GM21737 (cell line): ENCODE data around the gene CRYM.
"Not testable (repeated sequence)": the region's sequence is repeated elsewhere in the genome, so short reads cannot be mapped to it uniquely, and the experiment has no call there.

Experiments used
- ATAC-seq: cut with Tn5 transposase; IDR thresholded peaks from one replicate; pipeline ENCODE4 v1.9.1; 2021; ENCODE audit warnings: mild to moderate bottlenecking, moderate library complexity; ENCODE audit not compliant: unreplicated experiment

The CRYM gene

DNA sequence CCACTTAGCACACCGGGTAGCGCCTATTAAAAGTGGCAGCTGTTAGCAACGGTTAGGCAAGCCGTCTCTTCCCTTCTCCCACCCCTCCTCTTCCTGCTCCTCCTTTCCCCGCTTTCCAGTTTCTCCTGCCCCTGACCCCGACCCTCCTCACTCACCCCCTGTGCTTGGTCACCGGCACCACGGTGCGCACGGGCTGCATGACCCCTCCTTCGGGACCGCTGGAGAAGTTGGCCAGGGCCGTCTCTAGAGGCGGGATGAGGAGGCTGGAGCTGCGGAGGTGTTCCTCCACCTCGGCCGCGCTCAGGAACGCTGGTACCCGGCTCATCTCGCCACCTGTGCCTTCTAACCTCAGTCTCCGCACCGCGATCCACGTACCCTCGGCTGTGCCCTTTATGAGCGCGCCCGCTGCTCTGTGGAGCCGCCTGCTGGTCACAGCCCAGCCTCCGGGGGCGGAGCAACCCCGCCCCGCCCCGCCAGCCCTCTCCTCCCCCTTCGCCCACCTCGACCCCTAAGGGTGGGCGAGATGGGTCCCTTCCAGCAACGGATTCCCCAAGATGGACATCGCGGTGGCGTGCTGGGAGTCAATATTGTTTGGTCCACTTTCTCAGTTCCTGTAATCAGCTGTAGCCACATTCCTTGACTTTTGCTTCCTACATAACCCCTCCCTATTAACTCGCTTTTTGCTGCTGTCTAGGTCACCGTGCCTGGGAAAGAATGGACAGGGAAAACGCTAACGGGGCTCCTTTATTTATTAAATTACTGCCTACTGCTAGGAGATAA lies at the start of gene CRYM:
Gene CRYM (minus strand): TSS at position 364 of the 780 bp plus-strand sequence. CDS start 39 bp downstream, at position 325.
- peak; percentile 68 for ATAC-seq

DNA sequence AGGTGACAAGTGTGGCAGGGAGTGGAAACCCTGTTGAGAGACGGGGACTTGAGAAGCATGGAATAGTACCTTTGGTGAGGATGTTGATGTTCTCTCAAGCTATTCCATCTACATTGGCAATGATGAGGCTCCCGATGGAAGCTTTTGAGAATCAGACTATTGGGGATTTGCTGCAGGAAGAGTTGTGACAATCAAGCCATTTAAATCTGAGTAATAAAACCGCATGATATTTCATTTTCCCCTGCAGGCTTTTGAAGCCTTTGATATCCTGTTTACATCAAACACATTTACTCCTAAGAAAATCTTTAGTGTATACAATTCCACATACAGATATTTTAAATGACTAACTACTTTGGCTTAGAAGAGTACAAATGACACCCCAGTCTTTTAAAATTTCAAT lies 49.0 kb upstream of the CRYM start:
- no peak for ATAC-seq

DNA sequence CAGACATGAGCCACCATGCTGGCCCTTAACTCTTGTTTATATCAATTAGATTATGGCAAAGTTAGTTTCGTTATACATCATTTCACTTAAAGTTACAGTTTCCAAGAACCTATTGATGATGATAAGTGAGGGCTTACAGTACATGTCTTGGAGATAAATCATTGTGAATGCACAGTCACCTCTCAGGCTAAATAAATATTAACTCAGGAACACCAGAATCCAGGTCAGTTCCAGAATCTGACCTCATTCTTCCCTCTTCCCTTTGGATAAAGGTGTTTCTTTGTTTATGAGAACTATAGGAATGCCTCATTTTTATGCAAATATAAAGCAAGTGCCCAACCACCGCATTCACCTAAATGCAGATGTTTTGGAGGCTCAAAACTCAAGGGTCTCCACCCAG lies 48.4 kb upstream of the CRYM start:
- ATAC-seq, result no peak

DNA sequence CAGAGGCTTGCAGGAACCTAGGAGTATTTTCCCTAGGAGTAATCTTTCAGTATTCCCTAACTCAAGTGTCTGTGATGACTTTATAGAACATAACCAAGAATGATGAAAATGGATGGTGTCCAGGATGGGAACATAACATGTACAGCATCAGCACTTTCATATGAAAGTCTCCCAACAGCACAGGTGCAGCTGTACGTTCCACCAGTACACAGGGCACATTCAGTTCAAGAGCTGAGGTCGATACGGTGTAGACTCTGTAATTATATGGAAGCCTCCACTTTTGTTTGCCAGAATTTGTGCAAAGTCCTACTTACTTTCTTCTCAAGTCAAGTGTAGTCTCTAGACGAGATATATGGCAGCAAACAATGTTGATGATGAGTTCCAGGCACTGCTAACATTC lies 46.2 kb upstream of the CRYM start:
- ATAC-seq, result no peak

DNA sequence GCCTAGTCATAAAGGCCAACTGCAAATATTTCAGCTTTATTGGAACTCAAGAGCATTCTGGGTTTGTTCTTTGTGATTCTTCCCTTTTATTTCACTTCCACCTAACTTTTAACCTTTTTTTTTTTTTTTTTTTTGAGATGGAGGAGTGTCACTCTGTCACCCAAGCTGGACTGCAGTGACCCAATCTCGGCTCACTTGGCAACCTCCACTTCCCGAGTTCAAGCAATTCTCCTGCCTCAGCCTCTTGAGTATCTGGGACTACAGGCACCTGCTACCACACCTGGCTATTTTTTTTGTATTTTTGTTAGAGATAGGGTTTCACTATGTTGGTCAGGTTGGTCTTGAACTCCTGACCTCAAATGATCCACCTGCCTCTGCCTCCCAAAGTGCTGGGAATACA lies 44.2 kb upstream of the CRYM start:
- ATAC-seq, result not testable (repeated sequence)

DNA sequence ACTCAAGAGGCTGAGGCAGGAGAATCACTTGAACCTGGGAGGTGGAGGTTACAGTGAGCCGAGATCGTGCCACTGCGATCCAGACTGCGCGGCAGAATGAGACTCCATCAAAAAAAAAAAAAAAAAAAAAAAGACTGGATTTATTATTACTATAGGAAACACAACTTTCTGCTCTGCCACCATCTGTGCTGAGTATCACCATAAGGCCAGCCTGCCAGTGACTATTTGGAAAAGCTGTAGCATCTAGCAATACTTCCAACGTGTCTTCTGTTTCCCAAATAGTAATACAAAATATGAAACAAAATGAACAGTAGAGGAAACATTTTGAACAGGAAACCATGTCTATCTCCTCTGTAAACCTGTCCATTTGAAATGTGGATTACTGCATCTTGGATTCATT lies 43.6 kb upstream of the CRYM start:
- no peak for ATAC-seq

DNA sequence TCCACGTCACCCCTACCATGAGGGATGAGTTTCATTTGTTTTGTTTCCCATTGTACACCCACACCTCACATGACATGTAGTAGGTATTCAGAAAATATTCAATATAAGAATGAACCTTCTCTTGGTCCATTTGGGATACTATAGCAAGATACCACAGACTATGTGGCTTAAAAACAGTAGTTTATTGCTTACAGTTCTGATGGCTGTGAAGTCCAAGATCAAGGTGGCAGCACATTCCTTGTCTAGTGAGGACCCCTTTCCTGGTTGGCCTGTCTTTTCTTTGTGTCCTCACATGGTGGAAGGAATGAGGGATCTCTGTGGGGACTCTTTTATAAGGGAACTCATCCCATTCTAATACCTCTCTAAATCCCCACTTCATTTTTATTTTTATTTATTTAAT lies 36.2 kb upstream of the CRYM start:
- ATAC-seq, result no peak

DNA sequence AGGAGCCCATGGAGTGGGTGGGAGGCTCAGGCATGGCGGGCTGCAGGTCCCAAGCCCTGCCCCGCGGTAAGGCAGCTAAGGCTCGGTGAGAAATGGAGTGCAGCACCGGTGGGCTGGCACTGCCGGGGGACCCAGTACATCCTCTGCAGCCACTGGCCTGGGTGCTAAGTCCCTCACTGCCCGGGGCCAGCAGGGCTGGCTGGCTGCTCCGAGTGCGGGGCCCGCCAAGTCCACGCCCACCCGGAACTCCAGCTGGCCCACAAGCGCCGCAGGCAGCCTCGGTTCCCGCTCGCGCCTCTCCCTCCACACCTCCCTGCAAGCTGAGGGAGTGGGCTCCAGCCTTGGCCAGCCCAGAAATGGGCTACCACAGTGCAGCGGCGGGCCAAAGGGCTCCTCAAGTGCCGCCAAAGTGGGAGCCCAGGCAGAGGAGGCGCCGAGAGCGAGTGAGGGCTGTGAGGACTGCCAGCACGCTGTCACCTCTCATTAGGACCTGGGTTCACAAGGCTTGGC lies 34.8 kb upstream of the CRYM start:
- not testable (repeated sequence) for ATAC-seq

DNA sequence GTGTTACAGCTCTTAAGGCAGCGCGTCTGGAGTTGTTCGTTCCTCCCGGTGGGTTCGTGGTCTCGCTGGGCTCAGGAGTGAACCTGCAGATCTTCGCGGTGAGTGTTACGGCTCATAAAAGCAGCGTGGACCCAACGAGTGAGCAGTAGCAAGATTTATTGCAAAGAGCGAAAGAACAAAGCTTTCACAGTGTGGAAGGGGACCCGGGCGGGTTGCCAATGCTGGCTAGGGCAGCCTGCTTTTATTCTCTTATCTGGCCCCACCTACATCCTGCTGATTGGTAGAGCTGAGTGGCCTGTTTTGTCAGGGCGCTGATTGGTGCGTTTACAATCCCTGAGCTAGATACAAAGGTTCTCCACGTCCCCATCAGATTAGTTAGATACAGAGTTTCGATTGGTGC lies 34.0 kb upstream of the CRYM start:
- ATAC-seq, result not testable (repeated sequence)

DNA sequence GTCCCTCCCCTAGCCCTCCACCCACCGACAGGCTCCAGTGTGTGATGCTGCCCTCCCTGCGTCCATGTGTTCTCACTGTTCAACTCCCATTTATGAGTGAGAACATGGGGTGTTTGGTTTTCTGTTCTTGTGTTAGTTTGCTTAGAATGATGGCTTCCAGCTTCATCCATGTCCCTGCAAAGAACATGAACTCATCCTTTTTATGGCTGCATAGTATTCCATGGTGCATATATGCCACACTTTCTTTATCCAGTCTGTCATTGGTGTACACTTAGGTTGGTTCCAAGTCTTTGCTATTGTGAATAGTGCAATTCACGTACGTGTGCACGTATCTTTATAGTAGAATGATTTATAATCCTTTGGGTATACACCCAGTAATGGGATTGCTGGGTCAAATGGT lies 28.6 kb upstream of the CRYM start:
- ATAC-seq, result not testable (repeated sequence)

DNA sequence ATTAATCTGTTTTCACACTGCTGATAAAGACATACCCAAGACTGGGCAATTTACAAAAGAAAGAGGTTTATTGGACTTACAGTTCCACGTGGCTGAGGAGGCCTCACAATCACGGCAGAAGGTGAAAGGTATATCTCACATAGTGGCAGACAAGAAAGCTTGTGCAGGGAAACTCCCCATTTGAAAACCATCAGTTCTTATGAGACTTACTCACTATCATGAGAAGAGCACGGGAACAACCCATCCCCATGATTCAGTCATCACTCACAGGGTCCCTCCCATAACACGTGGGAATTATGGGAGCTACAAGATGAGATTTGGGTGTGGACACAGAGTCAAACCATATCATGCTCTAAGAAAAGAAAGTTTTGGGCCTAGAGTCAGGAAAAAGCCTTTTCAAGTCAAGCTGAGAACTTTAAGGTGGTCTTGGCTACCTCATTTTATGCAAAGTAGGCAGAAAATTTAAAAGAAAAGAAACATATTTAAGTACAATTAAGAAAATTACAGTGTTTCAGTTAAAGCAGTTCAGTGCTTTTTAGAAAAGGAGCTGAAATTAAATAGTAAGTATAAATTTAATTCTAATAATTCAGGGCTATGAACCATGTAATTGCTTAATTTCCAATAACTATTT lies 24.9 kb upstream of the CRYM start:
- no peak for ATAC-seq

DNA sequence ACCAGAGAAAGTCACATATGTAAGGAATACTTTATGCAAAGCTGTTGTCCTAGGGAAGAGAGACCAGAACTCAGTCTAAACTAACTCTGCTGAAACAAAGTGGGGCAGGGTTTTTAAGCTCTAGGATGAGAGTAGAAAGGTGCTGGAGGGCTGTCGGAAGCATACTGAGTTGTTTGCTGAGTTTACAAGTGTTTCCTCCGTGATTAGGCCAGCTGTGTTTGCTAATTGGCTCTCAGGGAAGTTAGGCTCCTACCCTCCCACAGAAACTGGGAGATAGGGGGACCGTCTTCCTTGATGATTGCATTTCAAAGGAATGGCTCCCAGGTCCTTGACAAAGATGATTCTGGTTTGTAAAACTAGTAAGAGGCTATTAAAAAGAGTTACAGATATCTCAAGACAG lies 24.4 kb upstream of the CRYM start:
- ATAC-seq, result no peak

DNA sequence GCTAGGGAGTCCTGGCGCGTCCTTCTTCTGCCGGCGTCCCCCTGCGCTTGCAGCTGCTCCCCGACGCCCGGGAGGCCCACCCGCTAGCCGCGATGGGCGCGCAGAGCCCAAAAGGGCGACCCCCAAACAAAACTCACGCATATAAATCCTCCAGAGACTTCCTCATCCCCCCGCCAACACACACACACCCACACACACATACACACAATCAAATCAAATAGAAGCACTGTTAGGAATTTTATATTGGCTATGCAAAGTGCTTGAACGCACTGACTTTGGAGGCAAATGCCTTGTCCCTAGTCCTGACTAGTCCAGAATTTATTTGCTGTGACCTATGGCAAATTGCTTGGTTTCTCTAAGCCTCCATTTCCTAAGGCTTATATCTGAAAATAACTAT lies 23.8 kb upstream of the CRYM start:
- ATAC-seq, result no peak

DNA sequence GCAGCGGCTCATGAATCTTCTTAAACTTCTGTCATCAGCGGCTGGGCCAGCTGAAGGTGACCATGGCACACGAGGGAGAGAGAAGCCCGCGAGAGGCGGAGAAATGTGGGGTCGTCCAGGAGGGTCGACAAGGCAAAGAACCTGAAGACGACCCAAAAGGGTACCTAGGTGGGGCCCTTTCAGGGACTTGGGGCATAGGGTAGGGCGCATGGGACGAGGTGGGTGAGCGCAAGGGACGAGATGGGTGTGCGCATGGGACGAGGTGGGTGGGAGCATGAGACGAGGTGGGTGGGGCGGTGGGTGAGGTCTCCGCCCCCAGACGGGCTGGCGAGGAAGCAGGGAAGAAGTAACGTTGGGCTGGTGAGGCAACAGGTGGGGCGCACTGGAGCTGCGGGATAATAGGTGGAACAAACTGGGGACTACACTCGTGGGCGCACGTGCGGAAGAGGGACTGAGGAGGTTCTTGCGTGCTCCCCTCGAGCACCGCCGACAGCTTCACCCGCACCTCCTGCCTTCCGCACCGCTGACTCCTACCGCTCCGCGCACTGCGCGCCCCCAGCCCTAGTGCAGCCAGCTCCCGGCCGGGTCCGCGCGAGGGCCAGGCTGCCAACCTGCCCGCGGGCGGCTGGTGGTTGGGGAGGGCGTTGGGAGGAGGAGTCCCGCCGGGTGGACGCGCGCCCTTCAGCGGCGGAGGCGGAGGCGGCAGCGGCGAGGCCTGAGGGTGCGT lies 23.2 kb upstream of the CRYM start:
- ATAC-seq, result peak; percentile 59

DNA sequence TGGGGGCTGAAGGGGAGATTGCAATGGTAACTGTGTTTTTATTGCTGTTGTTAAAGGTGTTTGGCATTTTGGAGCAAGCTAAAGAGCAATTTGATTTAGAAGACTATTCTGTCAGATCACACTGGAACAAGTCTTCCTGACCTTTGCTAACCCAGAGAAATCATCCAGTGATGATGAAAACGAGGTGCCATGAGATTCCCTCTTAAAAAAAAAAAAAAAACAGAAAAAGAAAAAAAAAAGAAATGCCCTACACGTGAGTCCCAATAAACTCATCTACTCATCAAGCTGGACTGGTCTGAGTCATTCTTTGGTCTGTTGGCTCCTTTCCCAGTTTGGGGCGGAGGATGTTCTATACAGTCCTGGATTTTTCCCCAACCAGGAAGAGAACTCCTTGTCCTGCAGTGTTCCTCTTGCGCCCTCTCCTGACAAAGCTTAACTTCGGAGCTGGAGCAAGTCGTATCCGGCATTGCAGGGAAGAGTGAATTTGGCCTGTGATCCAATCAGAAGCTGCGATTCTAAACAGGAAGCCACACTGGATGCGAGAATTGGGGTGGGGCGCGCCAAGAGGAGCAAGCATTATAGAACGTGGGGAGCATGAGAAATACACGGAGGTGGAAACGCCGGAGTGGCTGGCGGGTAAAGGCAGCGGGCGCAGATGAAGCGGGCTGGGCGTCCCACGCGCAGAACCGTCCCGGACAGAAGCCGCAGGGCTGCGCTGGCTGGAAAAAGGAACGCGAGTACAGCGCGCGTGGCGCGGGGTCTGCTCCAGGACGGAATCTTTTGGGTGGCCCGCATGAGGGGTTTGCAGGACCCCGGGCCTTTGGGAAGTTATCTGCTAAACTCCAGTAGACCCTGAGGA lies 22.4 kb upstream of the CRYM start:
- ATAC-seq, result peak; percentile 54

DNA sequence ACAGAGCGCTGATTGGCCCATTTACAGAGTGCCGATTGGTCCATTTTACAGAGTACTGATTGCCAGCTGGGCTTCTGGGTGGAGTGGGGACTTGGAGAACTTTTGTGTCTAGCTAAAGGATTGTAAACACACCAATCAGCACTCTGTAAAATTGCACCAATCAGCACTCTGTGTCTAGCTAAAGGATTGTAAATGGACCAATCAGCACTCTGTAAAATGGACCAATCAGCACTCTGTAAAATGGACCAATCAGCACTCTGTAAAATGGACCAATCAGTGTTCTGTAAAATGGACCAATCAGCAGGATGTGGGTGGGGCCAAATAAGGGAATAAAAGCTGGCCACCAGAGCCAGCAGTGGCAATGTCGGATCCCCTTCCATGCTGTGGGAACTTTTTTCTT lies 11.7 kb upstream of the CRYM start:
- not testable (repeated sequence) for ATAC-seq

DNA sequence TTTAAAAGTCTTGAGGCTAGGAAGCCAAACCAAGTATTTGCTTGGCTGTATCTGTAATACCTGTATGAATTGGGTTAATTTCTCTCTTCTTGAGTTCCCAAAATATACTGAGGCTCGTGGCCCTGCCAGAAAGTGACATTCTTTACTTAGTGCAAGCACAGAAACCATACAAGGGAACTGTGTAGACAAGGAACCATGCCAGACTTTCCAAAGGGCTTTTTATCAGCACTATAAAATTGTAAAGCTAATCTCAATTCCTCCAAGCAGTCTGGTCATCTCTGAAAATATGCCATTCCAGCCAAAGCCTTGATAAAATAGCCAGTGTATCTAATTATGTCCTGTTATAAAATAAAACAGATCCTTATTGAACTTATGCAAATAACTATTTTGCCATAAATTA lies 7.2 kb upstream of the CRYM start:
- no peak for ATAC-seq

DNA sequence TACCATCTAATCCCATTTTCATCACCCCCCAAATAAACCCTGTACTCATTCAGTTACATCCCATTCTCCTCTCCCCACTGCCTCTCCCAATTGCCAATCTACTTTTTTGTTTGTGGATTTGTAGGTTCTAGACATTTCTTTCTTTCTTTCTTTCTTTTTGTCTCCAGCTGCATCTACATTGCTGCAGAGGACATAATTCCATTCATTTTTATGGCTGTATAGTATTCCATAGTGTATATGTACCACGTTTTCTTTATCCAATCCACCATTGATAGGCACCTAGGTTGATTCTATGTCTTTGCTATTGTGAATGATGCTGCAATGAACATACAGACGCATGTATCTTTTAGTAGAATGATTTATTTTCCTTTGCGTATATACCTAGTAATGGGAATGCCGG lies 6.3 kb upstream of the CRYM start:
- ATAC-seq, result no peak

DNA sequence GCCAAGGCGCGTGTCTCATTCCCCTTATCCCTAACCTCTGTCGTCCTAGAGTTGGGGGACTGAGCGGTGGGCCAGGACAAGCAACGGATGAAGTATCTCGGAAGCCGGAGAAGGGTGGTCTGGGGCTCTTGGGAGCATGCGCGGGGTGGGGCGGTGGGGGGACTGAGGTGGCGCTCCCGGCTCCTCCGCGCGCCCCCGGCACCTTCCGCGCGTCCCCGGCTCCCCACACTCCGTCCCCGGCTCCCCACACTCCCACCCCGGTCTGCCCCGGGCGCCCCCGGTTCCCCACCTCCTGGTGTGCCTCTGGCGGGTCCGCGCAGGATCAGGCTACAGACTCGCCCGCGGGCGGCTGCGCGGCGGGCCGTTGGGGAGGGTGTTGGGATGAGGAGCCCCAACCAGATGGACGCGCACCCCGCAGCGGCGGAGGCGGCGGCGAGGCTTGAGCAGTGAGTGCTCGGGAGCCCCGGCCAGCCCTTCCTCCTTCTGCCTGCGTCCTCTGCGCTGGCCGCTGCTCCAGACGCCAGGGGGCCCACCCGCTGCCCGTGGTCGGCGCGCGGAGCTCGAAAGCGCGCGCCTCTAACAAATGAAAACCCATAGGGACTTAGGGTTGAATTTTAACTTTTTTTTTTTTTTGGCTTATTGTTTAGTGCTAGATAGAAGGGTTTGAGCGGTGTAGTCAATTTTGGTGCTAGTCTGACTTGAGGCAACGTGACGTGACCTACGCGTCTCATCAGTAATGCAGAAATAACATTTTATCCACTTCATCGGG lies 5.6 kb upstream of the CRYM start:
- no peak for ATAC-seq
